HepG2 (cell line): Measurements from ENCODE around the gene SMC6. TPM values are rescaled to one million over a fixed set of nuclear protein-coding genes. Genes with fewer than 3 reads are reported as not detected.

Experiments used
- ATAC-seq: fragments of 200-7000 bp; cut with Tn5 transposase; 3 replicates; pipeline ENCODE4 v1.9.1; 2020; ENCODE audit warnings: mild to moderate bottlenecking, moderate library complexity
- BruUV-seq: library from RNA; stranded (reverse); fragments of 400-500 nt; replicated peaks from 2 replicates; lab custom pipeline; 2021; lab: Mats Ljungman, UMichigan
- CTCF ChIA-PET: fragments of 300-600 bp; formaldehyde crosslinking; extraction: SDS; loops from one replicate; lab custom pipeline; 2021; ENCODE audit warnings: low total read pairs, inconsistent platforms, low intra/inter-chr PET ratio; lab: Yijun Ruan, JAX
- POLR2A ChIA-PET: fragments of 350-600 bp; sonication (Branson Sonifier 250); formaldehyde crosslinking; loops from one replicate; lab custom pipeline; 2020; ENCODE audit warnings: antibody characterized with exemption, inconsistent platforms; lab: Yijun Ruan, JAX
- DNase-seq: peaks from one replicate; pipeline ENCODE4 v3.0.0-alpha.2; 2015; ENCODE audit warnings: low spot score
- FAIRE-seq: peaks from 3 replicates; lab custom pipeline; 2011; peaks lifted over from hg19 to GRCh38; lab: Jason Lieb, UNC
- H2AFZ ChIP-seq: one replicate; pipeline ENCODE4 v1.6.1; 2011; ENCODE audit warnings: low read length, inconsistent platforms
- H3K27ac ChIP-seq: fragments of 300-600 bp; 3 replicates; pipeline ENCODE4 v1.8.0; 2011; ENCODE audit warnings: mixed run types, mild to moderate bottlenecking, mixed read lengths, low read length, inconsistent platforms; ENCODE audit not compliant: insufficient read depth; ENCODE audit errors: extremely low read length
- H3K27me3 ChIP-seq, 2 experiments: fragments of 200-600 bp in 1 of 2; 2 replicates in 1 of 2; 3 replicates in 1 of 2; pipeline versions ENCODE4 v1.6.0 to v1.8.0; 2011; ENCODE audit warnings: low read length in 2 of 2, mild to moderate bottlenecking in 2 of 2, moderate library complexity in 2 of 2, inconsistent platforms in 1 of 2; ENCODE audit not compliant: insufficient read depth in 2 of 2, control insufficient read depth in 1 of 2
- H3K36me3 ChIP-seq, 2 experiments: fragments of 200-600 bp in 1 of 2; replicated peaks in 1 of 2; 2 replicates in 1 of 2; 3 replicates in 1 of 2; pipeline versions ENCODE4 v1.5.1 to v1.8.0; 2011; ENCODE audit warnings: low read length in 2 of 2, inconsistent platforms in 1 of 2; ENCODE audit not compliant: insufficient read depth in 2 of 2, control insufficient read depth in 1 of 2
- H3K4me1 ChIP-seq: 2 replicates; pipeline ENCODE4 v1.5.1; 2012; ENCODE audit warnings: low read length, inconsistent platforms; ENCODE audit not compliant: insufficient read depth
- H3K4me2 ChIP-seq: 2 replicates; pipeline ENCODE4 v1.6.0; 2011; ENCODE audit warnings: low read depth, low read length, inconsistent platforms
- H3K4me3 ChIP-seq, 3 experiments: fragments of 200-600 bp in 1 of 3; sonication (generic), shearing (Covaris generic) in 1 of 3; replicated peaks in 1 of 3; 2 replicates each; pipeline ENCODE4 v1.5.1; 2011 to 2016; ENCODE audit warnings: low read length in 3 of 3, inconsistent platforms in 2 of 3, low read depth in 2 of 3, mild to moderate bottlenecking in 2 of 3, control low read depth in 1 of 3, mixed read lengths in 1 of 3; ENCODE audit not compliant: insufficient read depth in 1 of 3
- H3K79me2 ChIP-seq: one replicate; pipeline ENCODE4 v1.6.1; 2011; ENCODE audit warnings: low read length, inconsistent platforms; ENCODE audit not compliant: insufficient read depth
- H3K9ac ChIP-seq: 2 replicates; pipeline ENCODE4 v1.6.0; 2011; ENCODE audit warnings: mild to moderate bottlenecking, low read depth, low read length, inconsistent platforms; ENCODE audit not compliant: insufficient read depth
- H3K9me3 ChIP-seq: 2 replicates; pipeline ENCODE4 v1.5.1; 2012; ENCODE audit warnings: mild to moderate bottlenecking, low read length
- H4K20me1 ChIP-seq: 2 replicates; pipeline ENCODE4 v1.6.0; 2011; ENCODE audit warnings: inconsistent platforms, mild to moderate bottlenecking, low read length, moderate library complexity; ENCODE audit not compliant: insufficient read depth
- AGO2 ChIP-seq: fragments of 200-400 bp; formaldehyde crosslinking; optimal IDR thresholded peaks from 2 replicates; pipeline ENCODE3; 2017; ENCODE audit warnings: mild to moderate bottlenecking, low read depth, low read length, moderate library complexity
- ATF7 ChIP-seq, 2 experiments: fragments of 450-650 bp in 1 of 2; sonication (generic) in 1 of 2; formaldehyde crosslinking in 1 of 2; IDR thresholded peaks; 2 replicates each; pipeline versions ENCODE4 v1.4.0 to v1.6.1; 2016 to 2020; ENCODE audit warnings: antibody characterized with exemption in 1 of 2, mild to moderate bottlenecking in 1 of 2, missing genetic modification reagents in 1 of 2
- CERS6 ChIP-seq: sonication (generic); formaldehyde crosslinking; IDR thresholded peaks from 2 replicates; pipeline ENCODE4 v1.5.0; 2020; ENCODE audit warnings: missing genetic modification reagents
- CREM ChIP-seq, 2 experiments: sonication (generic) in 1 of 2; formaldehyde crosslinking in 1 of 2; IDR thresholded peaks; 2 replicates each; pipeline versions ENCODE4 v1.4.0 to v1.6.1; 2016 to 2020; ENCODE audit warnings: antibody characterized with exemption in 1 of 2, mild to moderate bottlenecking in 1 of 2, missing genetic modification reagents in 1 of 2
- KDM4B ChIP-seq: sonication (generic); formaldehyde crosslinking; IDR thresholded peaks from 2 replicates; pipeline ENCODE4 v1.4.0; 2020; ENCODE audit warnings: missing genetic modification reagents
- MIXL1 ChIP-seq: IDR thresholded peaks from 2 replicates; pipeline ENCODE4 v1.6.1; 2016
- ONECUT2 ChIP-seq: sonication (generic); formaldehyde crosslinking; IDR thresholded peaks from 2 replicates; pipeline ENCODE4 v1.4.0; 2020; ENCODE audit warnings: missing genetic modification reagents
- TIGD3 ChIP-seq: sonication (generic); formaldehyde crosslinking; IDR thresholded peaks from 2 replicates; pipeline ENCODE4 v1.5.1; 2020; ENCODE audit warnings: mild to moderate bottlenecking, missing genetic modification reagents, borderline replicate concordance
- ZNF567 ChIP-seq: sonication (generic); formaldehyde crosslinking; IDR thresholded peaks from 2 replicates; pipeline ENCODE4 v1.8.1; 2023; ENCODE audit warnings: mild to moderate bottlenecking, missing genetic modification reagents, borderline replicate concordance
- ZNF766 ChIP-seq: sonication (generic); formaldehyde crosslinking; IDR thresholded peaks from 2 replicates; pipeline ENCODE4 v1.5.0; 2020; ENCODE audit warnings: missing genetic modification reagents, borderline replicate concordance
- WGBS: methylation state at CpG from one replicate; pipeline ENCODE4 v1.1.6; 2017; ENCODE audit warnings: low lambda C conversion rate; 5-methylcytosine and 5-hydroxymethylcytosine counted together
- in situ Hi-C: cut with HindIII; loops from 2 replicates; pipeline ENCODE4 v1.10.0; 2017; ENCODE audit warnings: low pct_unique_long_range_greater_than_20kb; ENCODE audit not compliant: extremely low pct_ligation_motif_present
- intact Hi-C: fragments of 100-400 bp; cut with micrococcal nuclease; formaldehyde crosslinking; loops from one replicate; pipeline ENCODE4 v1.10.0; 2022; ENCODE audit not compliant: unreplicated experiment
- polyA plus RNA-seq, 8 experiments: library from polyadenylated mRNA; depleted of rRNA in 3 of 8; stranded (reverse) in 7 of 8; unstranded in 1 of 8; fragments of >200 nt; fragmentation: Illumina TruSeq in 4 of 8; extraction: Trizol in 4 of 8; gene quantifications; 2 replicates each; pipeline versions ENCODE4 v1.2.1 to v1.2.3, GENCODE V29; 2011 to 2016; ENCODE audit warnings: low read depth in 4 of 8, missing spikeins in 1 of 8, mixed read lengths in 1 of 8; ENCODE audit not compliant: insufficient read depth in 1 of 8
- total RNA-seq, 5 experiments: library from RNA; depleted of rRNA; stranded (reverse); fragments of >200 nt; fragmentation: Illumina TruSeq; extraction: Trizol; gene quantifications; 2 replicates each; pipeline ENCODE4 v1.2.3, GENCODE V29; 2016; ENCODE audit warnings: low read depth in 1 of 5
- TF ChIP-seq, protein P1 (sequence below): sonication (generic); formaldehyde crosslinking; conservative IDR thresholded peaks from 2 replicates; pipeline ENCODE4 v1.4.0; 2020; ENCODE audit warnings: missing genetic modification reagents
- TF ChIP-seq, protein P2 (sequence below): sonication (generic); formaldehyde crosslinking; IDR thresholded peaks from 2 replicates; pipeline ENCODE4 v1.4.0; 2020; ENCODE audit warnings: mild to moderate bottlenecking, missing genetic modification reagents
- TF ChIP-seq, protein P3 (sequence below): sonication (generic); formaldehyde crosslinking; IDR thresholded peaks from 2 replicates; pipeline ENCODE4 v1.4.0; 2020; ENCODE audit warnings: low read depth, mild to moderate bottlenecking, missing genetic modification reagents
- TF ChIP-seq, protein P4 (sequence below): sonication (generic); formaldehyde crosslinking; IDR thresholded peaks from 2 replicates; pipeline ENCODE4 v1.8.0; 2022; ENCODE audit warnings: missing genetic modification reagents, mild to moderate bottlenecking, borderline replicate concordance

Gene SMC6
- total and polyA plus RNA-seq, 2 of the 13 experiments (the other 11 are each of a cell fraction or from before 2014, with no cell fraction given), result 18.9 to 55.3 TPM

DNA sequence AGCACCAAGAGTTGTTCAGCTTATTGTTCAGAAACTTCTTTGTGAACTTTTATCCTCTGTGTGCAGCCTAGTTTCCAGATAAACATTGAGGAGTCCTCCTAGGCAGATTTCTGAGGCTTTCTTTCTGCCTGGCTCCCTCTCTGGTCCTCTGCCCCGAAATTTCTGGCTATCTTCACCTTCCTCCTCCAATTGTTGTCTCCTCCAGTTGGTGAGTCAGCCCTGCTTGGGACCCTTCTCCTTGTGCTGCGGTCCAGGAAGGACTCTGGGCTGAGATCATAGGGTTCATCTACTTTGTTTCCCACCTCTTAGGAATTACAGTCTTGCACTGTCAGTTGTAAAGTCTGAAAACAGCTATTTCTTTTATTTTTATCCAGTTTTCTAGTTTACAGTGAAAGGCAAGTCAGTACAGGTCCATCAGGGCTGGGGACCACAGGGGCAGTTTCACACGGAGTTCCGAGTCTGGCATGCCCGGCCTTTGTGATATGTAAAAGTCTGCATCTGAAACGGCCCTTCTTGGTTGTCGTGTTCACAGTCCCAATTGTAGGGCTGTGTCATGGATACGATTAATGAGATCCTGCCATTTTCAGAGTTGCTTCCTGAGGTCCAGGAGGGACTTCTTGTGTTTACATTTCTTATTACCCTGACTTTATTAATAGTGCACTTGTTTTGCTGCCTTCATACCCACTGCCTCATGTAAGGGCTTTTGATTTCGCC is 100.8 kb downstream of the SMC6 start (continued):
- no peak for TF ChIP-seq ATF7 (IDR thresholded peaks at IDR 0.05)
- TF ChIP-seq ATF7 (CRISPR knock-in tag; IDR thresholded peaks at IDR 0.05), result no peak
- TF ChIP-seq, protein P1, sequence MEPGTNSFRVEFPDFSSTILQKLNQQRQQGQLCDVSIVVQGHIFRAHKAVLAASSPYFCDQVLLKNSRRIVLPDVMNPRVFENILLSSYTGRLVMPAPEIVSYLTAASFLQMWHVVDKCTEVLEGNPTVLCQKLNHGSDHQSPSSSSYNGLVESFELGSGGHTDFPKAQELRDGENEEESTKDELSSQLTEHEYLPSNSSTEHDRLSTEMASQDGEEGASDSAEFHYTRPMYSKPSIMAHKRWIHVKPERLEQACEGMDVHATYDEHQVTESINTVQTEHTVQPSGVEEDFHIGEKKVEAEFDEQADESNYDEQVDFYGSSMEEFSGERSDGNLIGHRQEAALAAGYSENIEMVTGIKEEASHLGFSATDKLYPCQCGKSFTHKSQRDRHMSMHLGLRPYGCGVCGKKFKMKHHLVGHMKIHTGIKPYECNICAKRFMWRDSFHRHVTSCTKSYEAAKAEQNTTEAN (CRISPR knock-in tag), result no peak
- no peak for TF ChIP-seq CREM (IDR thresholded peaks at IDR 0.05)
- TF ChIP-seq CREM (CRISPR knock-in tag; IDR thresholded peaks at IDR 0.05), result no peak
- no peak for TF ChIP-seq ZNF567 (CRISPR knock-in tag)
- no peak for TF ChIP-seq KDM4B (CRISPR knock-in tag)
- TF ChIP-seq, protein P2, sequence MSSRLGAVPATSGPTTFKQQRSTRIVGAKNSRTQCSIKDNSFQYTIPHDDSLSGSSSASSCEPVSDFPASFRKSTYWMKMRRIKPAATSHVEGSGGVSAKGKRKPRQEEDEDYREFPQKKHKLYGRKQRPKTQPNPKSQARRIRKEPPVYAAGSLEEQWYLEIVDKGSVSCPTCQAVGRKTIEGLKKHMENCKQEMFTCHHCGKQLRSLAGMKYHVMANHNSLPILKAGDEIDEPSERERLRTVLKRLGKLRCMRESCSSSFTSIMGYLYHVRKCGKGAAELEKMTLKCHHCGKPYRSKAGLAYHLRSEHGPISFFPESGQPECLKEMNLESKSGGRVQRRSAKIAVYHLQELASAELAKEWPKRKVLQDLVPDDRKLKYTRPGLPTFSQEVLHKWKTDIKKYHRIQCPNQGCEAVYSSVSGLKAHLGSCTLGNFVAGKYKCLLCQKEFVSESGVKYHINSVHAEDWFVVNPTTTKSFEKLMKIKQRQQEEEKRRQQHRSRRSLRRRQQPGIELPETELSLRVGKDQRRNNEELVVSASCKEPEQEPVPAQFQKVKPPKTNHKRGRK, result no peak
- no peak for TF ChIP-seq ONECUT2

DNA sequence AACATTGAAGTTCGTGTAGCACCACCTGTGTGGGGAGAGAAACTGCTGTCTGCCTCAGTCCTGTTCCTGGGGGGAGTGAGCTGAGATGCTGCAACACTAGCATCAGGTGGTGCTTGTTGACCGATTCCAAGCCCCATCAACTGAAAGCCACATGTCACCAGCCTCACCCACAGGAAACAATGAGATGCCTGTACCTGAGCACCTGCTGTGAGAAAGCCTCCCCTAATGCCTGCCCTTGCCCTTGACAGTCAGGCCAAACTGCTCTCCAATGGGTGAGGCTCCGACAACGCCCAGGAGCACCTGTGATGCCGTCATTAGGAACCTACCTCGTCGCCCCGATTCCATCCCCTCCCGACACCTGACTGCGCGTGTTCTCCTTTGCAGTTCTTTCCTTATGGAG is 104.6 kb downstream of the SMC6 start:
- H3K4me2 ChIP-seq, result no peak overlapping the region
- ChIA-PET POLR2A (no interaction called here), CTCF (no interaction called here)
- H3K4me3 ChIP-seq, result no peak overlapping the region
- no TSS peak for BruUV-seq
- no peaks in the 10 kb centered on the region for H3K27me3 ChIP-seq
- no peaks in the 10 kb centered on the region for H3K9me3 ChIP-seq
- no peak overlapping the region for H3K27ac ChIP-seq
- WGBS, result 97% methylated on average over 11 of the region's 11 CpGs
- peaks cover 10% of the 10 kb centered on the region for H4K20me1 ChIP-seq
- H3K9ac ChIP-seq, result no peak overlapping the region
- FAIRE-seq (no peak), DNase-seq (no peak), ATAC-seq (no peak)
- intact Hi-C loops, result no loop called here
- H3K4me1 ChIP-seq, result peaks cover 20% of the 10 kb centered on the region
- H3K79me2 ChIP-seq, result no peaks in the 10 kb centered on the region
- in situ Hi-C loops, result loop anchor here (5.0 to 10.0 kb wide), 2 partner anchors 107 to 174 kb away; partner anchors contain the start of gene VSNL1
- H2AFZ ChIP-seq, result no peak overlapping the region
- peaks cover 25 to 57% of the 10 kb centered on the region in 2 experiments for H3K36me3 ChIP-seq
- TF ChIP-seq MIXL1 (CRISPR knock-in tag), result no peak
- TF ChIP-seq, protein P3, sequence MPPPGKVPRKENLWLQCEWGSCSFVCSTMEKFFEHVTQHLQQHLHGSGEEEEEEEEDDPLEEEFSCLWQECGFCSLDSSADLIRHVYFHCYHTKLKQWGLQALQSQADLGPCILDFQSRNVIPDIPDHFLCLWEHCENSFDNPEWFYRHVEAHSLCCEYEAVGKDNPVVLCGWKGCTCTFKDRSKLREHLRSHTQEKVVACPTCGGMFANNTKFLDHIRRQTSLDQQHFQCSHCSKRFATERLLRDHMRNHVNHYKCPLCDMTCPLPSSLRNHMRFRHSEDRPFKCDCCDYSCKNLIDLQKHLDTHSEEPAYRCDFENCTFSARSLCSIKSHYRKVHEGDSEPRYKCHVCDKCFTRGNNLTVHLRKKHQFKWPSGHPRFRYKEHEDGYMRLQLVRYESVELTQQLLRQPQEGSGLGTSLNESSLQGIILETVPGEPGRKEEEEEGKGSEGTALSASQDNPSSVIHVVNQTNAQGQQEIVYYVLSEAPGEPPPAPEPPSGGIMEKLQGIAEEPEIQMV (CRISPR knock-in tag), result no peak
- TF ChIP-seq ZNF766 (CRISPR knock-in tag), result no peak
- TF ChIP-seq CERS6 (CRISPR knock-in tag), result no peak
- TF ChIP-seq AGO2, result no peak
- TF ChIP-seq, protein P4, sequence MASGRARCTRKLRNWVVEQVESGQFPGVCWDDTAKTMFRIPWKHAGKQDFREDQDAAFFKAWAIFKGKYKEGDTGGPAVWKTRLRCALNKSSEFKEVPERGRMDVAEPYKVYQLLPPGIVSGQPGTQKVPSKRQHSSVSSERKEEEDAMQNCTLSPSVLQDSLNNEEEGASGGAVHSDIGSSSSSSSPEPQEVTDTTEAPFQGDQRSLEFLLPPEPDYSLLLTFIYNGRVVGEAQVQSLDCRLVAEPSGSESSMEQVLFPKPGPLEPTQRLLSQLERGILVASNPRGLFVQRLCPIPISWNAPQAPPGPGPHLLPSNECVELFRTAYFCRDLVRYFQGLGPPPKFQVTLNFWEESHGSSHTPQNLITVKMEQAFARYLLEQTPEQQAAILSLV (CRISPR knock-in tag), result no peak
- no peak for TF ChIP-seq TIGD3 (CRISPR knock-in tag)
